OCI-LY3 (cell line): ENCODE data around the gene WAPL.
A peak's percentile ranks its signal among the peaks of the same experiment; 100 is the strongest.

Source experiments
- H2AFZ ChIP-seq: fragments of 200-600, 300-600 bp; shearing (Covaris generic); 2 replicates; pipeline ENCODE4 v1.6.0; 2014; ENCODE audit warnings: antibody characterized with exemption, low read depth, low read length
- H3K27ac ChIP-seq: fragments of 200-600, 300-600 bp; sonication (generic); 2 replicates; pipeline ENCODE4 v1.5.1; 2014; ENCODE audit warnings: mild to moderate bottlenecking, low read length, moderate library complexity, mixed read lengths
- H3K27me3 ChIP-seq: fragments of 200-600, 300-600 bp; sonication (generic); 2 replicates; pipeline ENCODE4 v1.6.1; 2014; ENCODE audit warnings: low read depth, low read length, mixed read lengths
- H3K36me3 ChIP-seq: fragments of 200-600, 300-600 bp; sonication (generic); replicated peaks from 2 replicates; pipeline ENCODE3; 2014; ENCODE audit warnings: low read depth, low read length, mixed read lengths
- H3K4me1 ChIP-seq: fragments of 300-600, 200-600 bp; sonication (generic); 2 replicates; pipeline ENCODE4 v1.6.1; 2014; ENCODE audit warnings: low read length, mixed read lengths
- H3K4me2 ChIP-seq: fragments of 200-600, 300-600 bp; sonication (generic); 2 replicates; pipeline ENCODE4 v1.6.1; 2014; ENCODE audit warnings: low read length, mixed read lengths
- H3K4me3 ChIP-seq: fragments of 300-600, 200-600 bp; sonication (generic); 2 replicates; pipeline ENCODE4 v1.5.1; 2014; ENCODE audit warnings: antibody characterized with exemption, mild to moderate bottlenecking, low read length, moderate library complexity
- H3K79me2 ChIP-seq: fragments of 300-600, 200-600 bp; shearing (Covaris generic); 2 replicates; pipeline ENCODE4 v1.6.1; 2014; ENCODE audit warnings: mild to moderate bottlenecking, low read length, mixed read lengths
- H3K9ac ChIP-seq: fragments of 300-600, 200-600 bp; shearing (Covaris generic); 2 replicates; pipeline ENCODE4 v1.6.0; 2014; ENCODE audit warnings: mild to moderate bottlenecking, low read length, moderate library complexity
- H3K9me3 ChIP-seq: fragments of 200-600, 300-600 bp; shearing (Covaris generic); 2 replicates; pipeline ENCODE4 v1.6.1; 2014; ENCODE audit warnings: low read length, mixed read lengths; ENCODE audit not compliant: insufficient read depth
- H4K20me1 ChIP-seq: fragments of 200-600, 300-600 bp; sonication (generic); 2 replicates; pipeline ENCODE4 v1.6.1; 2016; ENCODE audit warnings: low read length, mixed read lengths; ENCODE audit not compliant: insufficient read depth
- CTCF ChIP-seq: fragments of 200-600, 300-600 bp; sonication (generic); IDR thresholded peaks from 2 replicates; pipeline ENCODE4 v1.5.1; 2014; ENCODE audit warnings: antibody characterized with exemption, low read length, low read depth
- EZH2phosphoT487 ChIP-seq: fragments of 200-600 bp; shearing (Covaris generic); IDR thresholded peaks from 2 replicates; pipeline ENCODE4 v1.6.1; 2018; ENCODE audit warnings: antibody characterized with exemption, mixed run types, low read depth

Gene WAPL

GRCh38 chr10:86391986-86392722, 129.4 kb downstream of the WAPL start:
- Histone ChIP-seq H3K4me1 (peaks cover 42% of the 10 kb centered on the region), H3K4me2 (peak overlapping the region; percentile 87), H3K9ac (peak overlapping the region; percentile 35; the same call in 1 of the 2 replicates), H3K36me3 (no peaks in the 10 kb centered on the region), H3K79me2 (no peaks in the 10 kb centered on the region), H3K27ac (peak overlapping the region; percentile 34; the same call in 1 of the 2 replicates), H3K9me3 (no peaks in the 10 kb centered on the region), H4K20me1 (no peaks in the 10 kb centered on the region), H3K4me3 (peak overlapping the region; percentile 75), H3K27me3 (no peaks in the 10 kb centered on the region), H2AFZ (peak overlapping the region; percentile 51)
- TF ChIP-seq EZH2phosphoT487, result no peak
- no peak for TF ChIP-seq CTCF

- TF ChIP-seq CTCF (no peak), EZH2phosphoT487 (no peak)
- Histone ChIP-seq H3K79me2 (no peaks in the 10 kb centered on the region), H3K4me1 (peaks cover 42% of the 10 kb centered on the region), H3K36me3 (no peaks in the 10 kb centered on the region), H2AFZ (peak overlapping the region; percentile 33; the same call in 1 of the 2 replicates), H3K4me2 (peak overlapping the region; percentile 87), H3K9me3 (no peaks in the 10 kb centered on the region), H4K20me1 (no peaks in the 10 kb centered on the region), H3K4me3 (peak overlapping the region; percentile 75), H3K27me3 (no peaks in the 10 kb centered on the region; the same call in 1 of the 2 replicates), H3K27ac (peak overlapping the region; percentile 16; the same call in 1 of the 2 replicates), H3K9ac (peak overlapping the region; percentile 35; the same call in 1 of the 2 replicates)
These were observed 130.3 kb downstream of the WAPL start for GRCh38 chr10:86391236-86391840.

- Histone ChIP-seq H3K4me3 (no peak overlapping the region), H2AFZ (no peak overlapping the region), H3K9ac (no peak overlapping the region), H3K27me3 (no peaks in the 10 kb centered on the region; the same call in 1 of the 2 replicates), H3K27ac (no peak overlapping the region), H3K79me2 (no peaks in the 10 kb centered on the region), H3K9me3 (no peaks in the 10 kb centered on the region), H3K4me2 (peak overlapping the region; percentile 87; the same call in 1 of the 2 replicates), H4K20me1 (no peaks in the 10 kb centered on the region), H3K4me1 (peaks cover 42% of the 10 kb centered on the region), H3K36me3 (no peaks in the 10 kb centered on the region)
- no peak for TF ChIP-seq CTCF
- TF ChIP-seq EZH2phosphoT487, result no peak
These were observed 131.1 kb downstream of the WAPL start for GRCh38 chr10:86390337-86391120.
